Spleen (tissue), 7 donors: ENCODE results near the gene SLC4A8.

Experiments used
- CTCF ChIP-seq, 11 experiments: fragments of 200-600 bp in 7 of 11; fragments of 450-650 bp in 4 of 11; sonication (generic) in 4 of 11; IDR thresholded peaks in 8 of 11; conservative IDR thresholded peaks in 3 of 11; 1 replicate in 7 of 11; 2 replicates in 4 of 11; pipeline versions ENCODE4 v1.4.0 to v1.8.0; 2016 to 2021; ENCODE audit warnings: antibody characterized with exemption in 11 of 11, inconsistent platforms in 4 of 11, mild to moderate bottlenecking in 1 of 11
- POLR2A ChIP-seq, 3 donors: fragments of 450-650 bp; IDR thresholded peaks; one replicate each; pipeline ENCODE4 v1.5.1; 2017; ENCODE audit warnings: antibody characterized with exemption in 3 of 3, mild to moderate bottlenecking in 1 of 3
- POLR2AphosphoS5 ChIP-seq, 3 donors: sonication (generic); formaldehyde crosslinking; IDR thresholded peaks; one replicate each; pipeline ENCODE4 v1.5.1; 2017; ENCODE audit warnings: antibody characterized with exemption in 3 of 3
- donor health status: DM: no; HTN: no; CAD: no; lungs with moderate emphysema.
- donor health status: DM: no; HTN: no; CAD: no.
- donor health status: DM: no; HTN: no; CAD: no.

DNA sequence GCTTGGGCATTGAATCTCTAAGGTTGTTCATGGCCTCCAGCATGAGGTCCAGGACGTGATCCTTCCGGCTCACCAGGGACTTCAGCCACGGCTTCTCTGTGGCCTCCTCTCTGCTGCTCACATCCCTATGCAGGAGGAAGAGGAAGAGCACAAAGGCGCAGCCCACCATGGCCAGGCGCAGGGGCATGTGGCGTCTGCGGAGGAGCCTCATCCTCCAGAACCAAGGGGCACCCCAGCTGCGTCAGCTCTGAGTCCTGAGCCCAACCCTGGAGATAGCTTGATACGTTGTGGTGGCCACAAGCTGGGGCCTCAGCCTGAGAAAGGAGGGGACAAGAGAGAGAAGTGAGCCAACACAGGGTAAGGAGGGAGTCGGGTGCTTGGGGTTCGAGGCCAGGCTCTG lies 45.1 kb upstream of the SLC4A8 start:
- TF ChIP-seq CTCF (IDR thresholded peaks at IDR 0.05 in 8 of 11, conservative IDR thresholded peaks at IDR 0.05 in 3 of 11), result no peak
- no peak for TF ChIP-seq POLR2A (IDR thresholded peaks at IDR 0.05)
- no peak for TF ChIP-seq POLR2AphosphoS5 (IDR thresholded peaks at IDR 0.05)
